ENCODE results near the gene PITPNM3. TPM values are rescaled to one million over a fixed set of nuclear protein-coding genes. Genes with fewer than 3 reads are reported as not detected.
A peak's percentile ranks its signal among the peaks of the same experiment; 100 is the strongest.

The PITPNM3 gene
- total and polyA plus RNA-seq, 10 donors, result 5.4 to 215 (median 125) TPM

- TF ChIP-seq POLR2A (IDR thresholded peaks at IDR 0.05) (no peak), POLR2AphosphoS5 (IDR thresholded peaks at IDR 0.05) (no peak), CTCF (IDR thresholded peaks at IDR 0.05 in 8 of 11, conservative IDR thresholded peaks at IDR 0.05 in 3 of 11) (no peak)
- Histone ChIP-seq H3K27ac (peak overlapping the region in 2 of 8 donors; percentile 77 to 80), H3K4me3 (no peak overlapping the region), H3K27me3 (replicated peaks in 1 of 7) (no peaks in the 10 kb centered on the region), H3K4me1 (peaks cover 5 to 52% (median 20%) of the 10 kb centered on the region in 6 donors), H3K9me3 (no peaks in the 10 kb centered on the region), H3K36me3 (peaks cover 0 to 21% (median 0%) of the 10 kb centered on the region in 6 donors)
- 79 to 93% (median 86%) methylated on average over 3 of the region's 3 CpGs for WGBS, 5 donors
- intact Hi-C loops (cut with DNase I; ENCODE audit: low total_unique reads), result no loop called here
- no peak for DNase-seq
Measured at GRCh38 chr17:6514371-6514770, 42.0 kb downstream of the PITPNM3 start.

- Histone ChIP-seq H3K4me1 (peaks cover 11 to 67% (median 31%) of the 10 kb centered on the region in 6 donors), H3K36me3 (peaks cover 0 to 27% (median 0%) of the 10 kb centered on the region in 6 donors), H3K27ac (peak overlapping the region in 7 of 8 donors; percentile 24 to 80 (median 72)), H3K4me3 (no peak overlapping the region), H3K27me3 (replicated peaks in 1 of 7) (no peaks in the 10 kb centered on the region), H3K9me3 (no peaks in the 10 kb centered on the region)
- TF ChIP-seq POLR2A (IDR thresholded peaks at IDR 0.05) (no peak), CTCF (IDR thresholded peaks at IDR 0.05 in 8 of 11, conservative IDR thresholded peaks at IDR 0.05 in 3 of 11) (no peak), POLR2AphosphoS5 (IDR thresholded peaks at IDR 0.05) (peak in 1 of 3 donors; percentile 62)
- 28 to 34% (median 31%) methylated on average over 2 of the region's 2 CpGs for WGBS, 5 donors
- intact Hi-C loops (cut with DNase I; ENCODE audit: low total_unique reads), result no loop called here
- DNase-seq, result no peak
Measured at GRCh38 chr17:6512552-6512951, 43.8 kb downstream of the PITPNM3 start.

GRCh38 chr17:6510321-6510977 lies 45.9 kb downstream of the PITPNM3 start:
- H3K4me3 ChIP-seq, result no peak overlapping the region
- H3K4me1 ChIP-seq, result peaks cover 11 to 71% (median 41%) of the 10 kb centered on the region in 6 donors
- DNase-seq, result no peak
- no peaks in the 10 kb centered on the region for H3K27me3 ChIP-seq (replicated peaks in 1 of 7)
- H3K36me3 ChIP-seq, result peaks cover 0 to 17% (median 0%) of the 10 kb centered on the region in 6 donors
- H3K27ac ChIP-seq, result peak overlapping the region in 7 of 8 donors; percentile 22 to 80 (median 72)
- intact Hi-C loops (cut with DNase I; ENCODE audit: low total_unique reads), result no loop called here
- WGBS, 5 donors, result 72 to 80% (median 78%) methylated on average over 9 of the region's 9 CpGs
- H3K9me3 ChIP-seq, result no peaks in the 10 kb centered on the region
- no peak for TF ChIP-seq CTCF (IDR thresholded peaks at IDR 0.05 in 8 of 11, conservative IDR thresholded peaks at IDR 0.05 in 3 of 11)
- no peak for TF ChIP-seq POLR2A (IDR thresholded peaks at IDR 0.05)
- peak in 1 of 3 donors; percentile 54 for TF ChIP-seq POLR2AphosphoS5 (IDR thresholded peaks at IDR 0.05)

- Histone ChIP-seq H3K27me3 (replicated peaks in 1 of 7) (no peaks in the 10 kb centered on the region), H3K9me3 (no peaks in the 10 kb centered on the region), H3K27ac (peak overlapping the region in 6 of 8 donors; percentile 60 to 80 (median 74)), H3K4me1 (peaks cover 11 to 77% (median 45%) of the 10 kb centered on the region in 6 donors), H3K36me3 (peaks cover 0 to 11% (median 0%) of the 10 kb centered on the region in 6 donors), H3K4me3 (no peak overlapping the region)
- TF ChIP-seq POLR2A (IDR thresholded peaks at IDR 0.05) (no peak), POLR2AphosphoS5 (IDR thresholded peaks at IDR 0.05) (no peak), CTCF (IDR thresholded peaks at IDR 0.05 in 8 of 11, conservative IDR thresholded peaks at IDR 0.05 in 3 of 11) (no peak)
- no peak for DNase-seq
- WGBS, 5 donors, result 77 to 89% (median 81%) methylated on average over 4 of the region's 4 CpGs
- intact Hi-C loops (cut with DNase I; ENCODE audit: low total_unique reads), result no loop called here
Measured at GRCh38 chr17:6509921-6510320, 46.4 kb downstream of the PITPNM3 start.

Data from spleen (tissue), 11 donors.